H1 (cell line): ENCODE data around the gene LYAR. TPM values are rescaled to one million over a fixed set of nuclear protein-coding genes. Genes with fewer than 3 reads are reported as not detected.

ENCODE experiments used
- CTCF ChIA-PET: fragments of 300-600 bp; sonication (Branson Sonifier 250); formaldehyde crosslinking; loops from one replicate; lab custom pipeline; 2021; ENCODE audit not compliant: partially characterized antibody; lab: Charles Lee
- POLR2A ChIA-PET: fragments of 300-600 bp; sonication (Branson Sonifier 250); formaldehyde crosslinking; loops from one replicate; lab custom pipeline; 2021; ENCODE audit warnings: inconsistent platforms; ENCODE audit not compliant: partially characterized antibody; lab: Charles Lee
- DNase-seq, 2 experiments: peaks; one replicate each; pipeline versions ENCODE4 v3.0.0 to v3.0.0-alpha.2; 2010 to 2022; ENCODE audit warnings: low spot score in 2 of 2, low read depth in 1 of 2, mixed read lengths in 1 of 2
- FAIRE-seq: peaks from 2 replicates; lab custom pipeline; 2011; peaks lifted over from hg19 to GRCh38; lab: Jason Lieb, UNC
- H2AFZ ChIP-seq: 2 replicates; pipeline ENCODE4 v1.8.1; 2012; ENCODE audit warnings: low read length, inconsistent platforms
- H2AK5ac ChIP-seq: 2 replicates; pipeline ENCODE4 v1.6.1; 2013; ENCODE audit warnings: low read depth, low read length
- H2BK120ac ChIP-seq: replicated peaks from 2 replicates; pipeline ENCODE3; 2013; ENCODE audit warnings: low read depth, low read length, inconsistent platforms
- H2BK12ac ChIP-seq: 2 replicates; pipeline ENCODE4 v1.6.1; 2013; ENCODE audit warnings: low read depth, low read length
- H2BK15ac ChIP-seq: 2 replicates; pipeline ENCODE4 v1.6.1; 2013; ENCODE audit warnings: low read length
- H2BK20ac ChIP-seq: 2 replicates; pipeline ENCODE4 v1.6.1; 2013; ENCODE audit warnings: low read length
- H2BK5ac ChIP-seq: 2 replicates; pipeline ENCODE4 v1.6.1; 2013; ENCODE audit warnings: low read depth, low read length
- H3K14ac ChIP-seq: 2 replicates; pipeline ENCODE4 v1.6.1; 2013; ENCODE audit warnings: inconsistent platforms; ENCODE audit not compliant: insufficient read length
- H3K18ac ChIP-seq: 2 replicates; pipeline ENCODE4 v1.6.1; 2013; ENCODE audit warnings: low read length; ENCODE audit errors: extremely low read depth
- H3K23ac ChIP-seq: 2 replicates; pipeline ENCODE4 v1.6.1; 2013; ENCODE audit warnings: inconsistent platforms; ENCODE audit not compliant: insufficient read length
- H3K23me2 ChIP-seq: 2 replicates; pipeline ENCODE4 v1.6.1; 2013; ENCODE audit warnings: low read depth, low read length
- H3K27ac ChIP-seq: 2 replicates; pipeline ENCODE4 v1.6.1; 2011; ENCODE audit warnings: low read depth, low read length, inconsistent platforms
- H3K27me3 ChIP-seq, 4 experiments: replicated peaks in 1 of 4; 1 replicate in 1 of 4; 2 replicates in 3 of 4; pipeline versions ENCODE4 v1.6.1 to v1.8.1; 2011 to 2013; ENCODE audit warnings: low read length in 3 of 4, mild to moderate bottlenecking in 3 of 4, inconsistent platforms in 2 of 4, mixed read lengths in 2 of 4, moderate library complexity in 1 of 4; ENCODE audit not compliant: control insufficient read depth in 3 of 4, insufficient read depth in 3 of 4; ENCODE audit errors: extremely low read depth in 1 of 4
- H3K36me3 ChIP-seq, 4 experiments: 2 replicates each; pipeline versions ENCODE4 v1.6.1 to v1.8.1; 2011 to 2013; ENCODE audit warnings: mild to moderate bottlenecking in 4 of 4, low read length in 3 of 4, moderate library complexity in 2 of 4, control low read depth in 1 of 4, inconsistent platforms in 1 of 4; ENCODE audit not compliant: insufficient read depth in 4 of 4, control insufficient read depth in 2 of 4
- H3K4ac ChIP-seq: replicated peaks from 2 replicates; pipeline ENCODE3; 2013; ENCODE audit warnings: low read length, low read depth, mixed read lengths, inconsistent platforms; ENCODE audit not compliant: insufficient read length
- H3K4me1 ChIP-seq, 4 experiments: replicated peaks in 1 of 4; 1 replicate in 1 of 4; 2 replicates in 3 of 4; pipeline versions ENCODE4 v1.6.1 to v1.8.1; 2011 to 2013; ENCODE audit warnings: low read length in 3 of 4, inconsistent platforms in 2 of 4, mixed read lengths in 1 of 4; ENCODE audit not compliant: insufficient read depth in 4 of 4, control insufficient read depth in 3 of 4
- H3K4me2 ChIP-seq, 2 experiments: 2 replicates each; pipeline versions ENCODE4 v1.6.1 to v1.8.1; 2011 to 2013; ENCODE audit warnings: low read depth in 2 of 2, low read length in 2 of 2, control low read depth in 1 of 2, inconsistent platforms in 1 of 2, mild to moderate bottlenecking in 1 of 2; ENCODE audit not compliant: insufficient read depth in 1 of 2
- H3K4me3 ChIP-seq, 4 experiments: fragments of 200-600, 300-600 bp in 1 of 4; sonication (generic), shearing (Covaris generic), sonication (Bioruptor Twin) in 1 of 4; 2 replicates each; pipeline versions ENCODE4 v1.5.1 to v1.8.1; 2011 to 2016; ENCODE audit warnings: low read length in 4 of 4, low read depth in 3 of 4, control low read depth in 2 of 4, inconsistent platforms in 2 of 4, mild to moderate bottlenecking in 2 of 4, mixed read lengths in 1 of 4, moderate library complexity in 1 of 4; ENCODE audit not compliant: insufficient read depth in 2 of 4; ENCODE audit errors: extremely low read depth in 1 of 4
- H3K56ac ChIP-seq: replicated peaks from 2 replicates; pipeline ENCODE3; 2013; ENCODE audit warnings: low read depth, mild to moderate bottlenecking, mixed read lengths, low read length, inconsistent platforms; ENCODE audit not compliant: insufficient read length
- H3K79me1 ChIP-seq: 2 replicates; pipeline ENCODE4 v1.6.1; 2013; ENCODE audit warnings: low read depth, low read length, control low read depth
- H3K79me2 ChIP-seq, 2 experiments: 2 replicates each; pipeline versions ENCODE4 v1.6.1 to v1.8.1; 2012 to 2013; ENCODE audit warnings: low read length in 2 of 2, mild to moderate bottlenecking in 2 of 2, inconsistent platforms in 1 of 2; ENCODE audit not compliant: insufficient read depth in 2 of 2, control insufficient read depth in 1 of 2
- H3K9ac ChIP-seq, 4 experiments: replicated peaks in 1 of 4; 1 replicate in 1 of 4; 2 replicates in 3 of 4; pipeline versions ENCODE4 v1.6.1 to v1.8.1; 2011 to 2013; ENCODE audit warnings: low read depth in 3 of 4, low read length in 3 of 4, control low read depth in 2 of 4, mild to moderate bottlenecking in 2 of 4, moderate library complexity in 2 of 4, inconsistent platforms in 1 of 4; ENCODE audit errors: extremely low read depth in 1 of 4
- H3K9me3 ChIP-seq, 2 experiments: 2 replicates each; pipeline versions ENCODE4 v1.6.1 to v1.8.1; 2012 to 2013; ENCODE audit warnings: mild to moderate bottlenecking in 2 of 2, moderate library complexity in 2 of 2, control low read depth in 1 of 2, inconsistent platforms in 1 of 2, low read depth in 1 of 2, low read length in 1 of 2, mixed read lengths in 1 of 2; ENCODE audit not compliant: insufficient read depth in 2 of 2
- H4K20me1 ChIP-seq, 2 experiments: replicated peaks in 1 of 2; 2 replicates each; pipeline versions ENCODE3 to v1.8.1; 2011 to 2013; ENCODE audit warnings: inconsistent platforms in 2 of 2, low read length in 2 of 2, mild to moderate bottlenecking in 1 of 2; ENCODE audit not compliant: insufficient read depth in 2 of 2, control insufficient read depth in 1 of 2
- H4K5ac ChIP-seq: 2 replicates; pipeline ENCODE4 v1.6.1; 2013; ENCODE audit warnings: low read length, low read depth, mixed read lengths, inconsistent platforms; ENCODE audit not compliant: insufficient read length
- H4K8ac ChIP-seq: 2 replicates; pipeline ENCODE4 v1.8.0; 2013; ENCODE audit warnings: mild to moderate bottlenecking, moderate library complexity, low read length, inconsistent platforms; ENCODE audit not compliant: insufficient read depth; ENCODE audit errors: extremely low read depth
- H4K91ac ChIP-seq: replicated peaks from 2 replicates; pipeline ENCODE3; 2013; ENCODE audit warnings: low read length, mixed read lengths, inconsistent platforms; ENCODE audit not compliant: insufficient read length
- JUN ChIP-seq: IDR thresholded peaks from 2 replicates; pipeline ENCODE4 v1.6.1; 2011; ENCODE audit warnings: low read depth, mild to moderate bottlenecking, improper control_type of control experiment, low read length
- WGBS, 2 experiments: shearing (Covaris generic) in 1 of 2; methylation state at CpG; one replicate each; pipeline versions ENCODE4 v1.1.6 to v1.1.7; 2013 to 2015; ENCODE audit warnings: low lambda C conversion rate in 2 of 2, mixed read lengths in 2 of 2, inconsistent platforms in 1 of 2, low coverage in 1 of 2, missing lambda C conversion rate in 1 of 2; ENCODE audit not compliant: insufficient replicate concordance in 2 of 2, insufficient coverage in 1 of 2, insufficient read length in 1 of 2; ENCODE audit errors: extremely low coverage in 1 of 2, missing lambda C conversion rate in 1 of 2; 5-methylcytosine and 5-hydroxymethylcytosine counted together
- polyA plus RNA-seq, 7 experiments: library from polyadenylated mRNA; depleted of rRNA in 3 of 7; stranded (reverse) in 5 of 7; unstranded in 2 of 7; fragments of >200 nt in 5 of 7; fragments of 200-250 nt in 2 of 7; gene quantifications; 1 replicate in 5 of 7; 2 replicates in 1 of 7; 4 replicates in 1 of 7; pipeline versions ENCODE4 v1.2.1 to v1.2.3, GENCODE V29; 2011 to 2013; ENCODE audit warnings: missing spikeins in 2 of 7, mixed read lengths in 2 of 7
- total RNA-seq: library from RNA; stranded (reverse); fragmentation: NEBNext Ultra II Directional; extraction: Animal tissue kit (Norgen Biotek cat#: 25700); gene quantifications from 2 replicates; pipeline ENCODE4 v1.2.1, GENCODE V29; 2021

Gene LYAR
- total and polyA plus RNA-seq, 2 of the 8 experiments (the other 6 are each of a cell fraction or from before 2014, with no cell fraction given) = 6.5 to 46.9 TPM

DNA sequence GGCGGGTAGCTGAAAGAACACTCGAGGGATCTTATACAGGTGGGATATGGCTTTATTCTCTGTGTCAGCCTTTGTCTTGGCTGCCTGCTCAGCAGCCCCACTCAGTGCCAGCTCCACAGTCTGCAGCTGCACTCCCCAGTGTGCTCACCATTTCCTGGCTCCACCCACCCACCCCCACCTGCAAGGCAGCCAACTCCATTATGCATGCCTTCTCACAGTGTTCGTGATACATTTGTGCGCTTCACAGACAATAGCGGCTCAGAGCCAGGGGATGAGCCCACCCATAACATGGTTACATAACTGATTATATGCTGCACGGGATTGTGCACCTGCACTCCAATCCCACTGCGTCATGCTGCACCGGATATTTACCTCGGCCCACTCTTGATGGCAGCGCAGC, 33.2 kb downstream of the LYAR start:
- H3K4me3 ChIP-seq = no peak overlapping the region
- no peak overlapping the region for H3K4me2 ChIP-seq
- no peak overlapping the region for H3K18ac ChIP-seq
- H3K79me1 ChIP-seq = no peaks in the 10 kb centered on the region
- H2BK20ac ChIP-seq = no peak overlapping the region
- no peaks in the 10 kb centered on the region for H3K23me2 ChIP-seq
- no peak overlapping the region for H3K27ac ChIP-seq
- H3K14ac ChIP-seq = no peak overlapping the region
- no peak overlapping the region for H2AK5ac ChIP-seq
- no peak overlapping the region for H4K91ac ChIP-seq
- no peaks in the 10 kb centered on the region for H3K4me1 ChIP-seq
- DNase-seq (no peak), FAIRE-seq (no peak)
- H3K79me2 ChIP-seq = no peaks in the 10 kb centered on the region
- no peak overlapping the region for H3K4ac ChIP-seq
- H2BK120ac ChIP-seq = no peak overlapping the region
- H3K23ac ChIP-seq = no peak overlapping the region
- POLR2A ChIA-PET = no interaction called here
- H3K9ac ChIP-seq = no peak overlapping the region
- H2BK12ac ChIP-seq = no peak overlapping the region; the same call in 1 of the 2 replicates
- no peak overlapping the region for H2AFZ ChIP-seq
- no peaks in the 10 kb centered on the region for H3K36me3 ChIP-seq
- CTCF ChIA-PET = interaction anchor here (0.7 to 2.0 kb wide), 2 partner anchors 79 to 175 kb away, joined by 4 to 6 read pairs; no protein-coding TSS in a partner anchor
- no peak overlapping the region for H4K5ac ChIP-seq
- H3K27me3 ChIP-seq = no peaks in the 10 kb centered on the region
- no peak overlapping the region for H3K56ac ChIP-seq
- no peak overlapping the region for H4K8ac ChIP-seq
- H2BK15ac ChIP-seq = no peak overlapping the region
- H3K9me3 ChIP-seq = no peaks in the 10 kb centered on the region
- 80% methylated on average over 10 of the region's 10 CpGs; no CpG with 5 or more reads in 1 of the 2 experiments for WGBS, 2 experiments
- no peaks in the 10 kb centered on the region for H4K20me1 ChIP-seq
- no peak overlapping the region for H2BK5ac ChIP-seq
- TF ChIP-seq JUN = no peak
